NCI-H82 treated with DMSO at 0.1 percent for 48 hours (cell line): ENCODE data around the gene EPC2.
"Not testable (repeated sequence)": the region's sequence is repeated elsewhere in the genome, so short reads cannot be mapped to it uniquely, and the experiment has no call there.

Experiments
- DNase-seq: peaks from one replicate; lab custom pipeline; 2025; ENCODE audit not compliant: unreplicated experiment; lab: John Stamatoyannopoulos, UW

EPC2 gene

GRCh38 chr2:148670773-148671172 is 26.2 kb downstream of the EPC2 start:
- DNase-seq = no peak

- peak; percentile 14 for DNase-seq
These were observed 29.8 kb downstream of the EPC2 start for GRCh38 chr2:148674063-148675020.

GRCh38 chr2:148675708-148676107 is 31.2 kb downstream of the EPC2 start:
- DNase-seq = no peak

GRCh38 chr2:148678302-148679179 is 34.0 kb downstream of the EPC2 start:
- not testable (repeated sequence) for DNase-seq

- DNase-seq = no peak
These were observed 35.9 kb downstream of the EPC2 start for GRCh38 chr2:148680462-148680861.

GRCh38 chr2:148681443-148681842 is 36.9 kb downstream of the EPC2 start:
- no peak for DNase-seq

GRCh38 chr2:148681862-148682261 is 37.3 kb downstream of the EPC2 start:
- DNase-seq = not testable (repeated sequence)

- DNase-seq = no peak
These were observed 40.0 kb downstream of the EPC2 start for GRCh38 chr2:148684507-148684906.

GRCh38 chr2:148687543-148687942 is 43.0 kb downstream of the EPC2 start:
- no peak for DNase-seq

- not testable (repeated sequence) for DNase-seq
These were observed 43.5 kb downstream of the EPC2 start for GRCh38 chr2:148688011-148688410.

- no peak for DNase-seq
These were observed 52.4 kb downstream of the EPC2 start for GRCh38 chr2:148696985-148697384.

GRCh38 chr2:148699830-148700229 is 55.3 kb downstream of the EPC2 start:
- no peak for DNase-seq

- no peak for DNase-seq
These were observed 56.5 kb downstream of the EPC2 start for GRCh38 chr2:148701039-148701438.

- no peak for DNase-seq
These were observed 57.3 kb downstream of the EPC2 start for GRCh38 chr2:148701877-148702276.

GRCh38 chr2:148702475-148702874 is 57.9 kb downstream of the EPC2 start:
- DNase-seq = no peak

- no peak for DNase-seq
These were observed 59.7 kb downstream of the EPC2 start for GRCh38 chr2:148704247-148704646.

GRCh38 chr2:148716378-148716920 is 71.9 kb downstream of the EPC2 start:
- DNase-seq = no peak

GRCh38 chr2:148718039-148718438 is 73.5 kb downstream of the EPC2 start:
- no peak for DNase-seq

GRCh38 chr2:148719195-148719749 is 74.7 kb downstream of the EPC2 start:
- no peak for DNase-seq

GRCh38 chr2:148719941-148720436 is 75.4 kb downstream of the EPC2 start:
- no peak for DNase-seq

GRCh38 chr2:148720501-148721001 is 76.0 kb downstream of the EPC2 start:
- no peak for DNase-seq
